Left forelimb (tissue), 1 donor: Measurements from ENCODE around the gene BCL2L13.
"Not testable (repeated sequence)": the region's sequence is repeated elsewhere in the genome, so short reads cannot be mapped to it uniquely, and the experiment has no call there.

Experiments
- DNase-seq: peaks from one replicate; pipeline ENCODE4 v3.0.0-alpha.2; 2018; ENCODE audit warnings: low spot score

Gene BCL2L13

GRCh38 chr22:17761138-17761488 is 122.6 kb downstream of the BCL2L13 start:
- no peak for DNase-seq

DNA sequence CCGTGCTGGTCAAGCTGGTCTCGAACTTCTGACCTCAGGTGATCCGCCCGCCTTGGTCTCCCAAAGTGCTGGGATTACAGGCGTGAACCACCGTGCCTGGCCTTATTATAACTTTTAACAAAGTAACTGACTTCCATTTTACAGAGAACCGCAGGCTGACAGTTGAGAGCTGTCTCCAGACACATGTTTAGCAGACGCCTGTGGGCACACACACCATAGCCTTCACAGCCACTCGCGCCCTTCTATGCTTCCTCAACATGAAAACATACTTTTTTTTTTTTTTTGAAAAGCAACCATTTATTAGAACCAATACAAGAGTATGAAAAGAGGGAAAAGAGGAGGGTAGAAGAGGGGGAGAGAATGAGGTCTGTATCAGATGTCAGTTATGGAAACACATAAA is 124.9 kb downstream of the BCL2L13 start:
- DNase-seq = not testable (repeated sequence)

GRCh38 chr22:17764036-17764435 is 125.5 kb downstream of the BCL2L13 start:
- DNase-seq = no peak

DNA sequence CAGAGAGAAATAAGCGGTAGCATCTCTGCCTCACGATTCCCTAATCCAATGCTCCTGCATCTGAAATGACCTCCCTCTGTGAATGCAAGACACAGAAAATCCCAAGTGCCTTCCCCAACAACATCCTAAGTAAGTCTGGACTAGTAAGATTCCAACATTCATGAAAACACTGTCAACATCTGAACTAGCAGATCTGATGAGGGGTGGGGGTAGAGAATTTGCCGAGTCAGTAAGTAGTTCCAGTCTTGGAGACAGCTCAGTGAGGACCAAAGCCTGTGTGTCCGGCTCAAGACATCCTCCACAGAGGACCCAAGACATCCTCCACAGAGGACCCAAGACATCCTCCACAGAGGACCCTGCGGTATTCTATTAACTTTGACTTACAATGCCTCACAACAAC is 126.3 kb downstream of the BCL2L13 start:
- DNase-seq = not testable (repeated sequence)

DNA sequence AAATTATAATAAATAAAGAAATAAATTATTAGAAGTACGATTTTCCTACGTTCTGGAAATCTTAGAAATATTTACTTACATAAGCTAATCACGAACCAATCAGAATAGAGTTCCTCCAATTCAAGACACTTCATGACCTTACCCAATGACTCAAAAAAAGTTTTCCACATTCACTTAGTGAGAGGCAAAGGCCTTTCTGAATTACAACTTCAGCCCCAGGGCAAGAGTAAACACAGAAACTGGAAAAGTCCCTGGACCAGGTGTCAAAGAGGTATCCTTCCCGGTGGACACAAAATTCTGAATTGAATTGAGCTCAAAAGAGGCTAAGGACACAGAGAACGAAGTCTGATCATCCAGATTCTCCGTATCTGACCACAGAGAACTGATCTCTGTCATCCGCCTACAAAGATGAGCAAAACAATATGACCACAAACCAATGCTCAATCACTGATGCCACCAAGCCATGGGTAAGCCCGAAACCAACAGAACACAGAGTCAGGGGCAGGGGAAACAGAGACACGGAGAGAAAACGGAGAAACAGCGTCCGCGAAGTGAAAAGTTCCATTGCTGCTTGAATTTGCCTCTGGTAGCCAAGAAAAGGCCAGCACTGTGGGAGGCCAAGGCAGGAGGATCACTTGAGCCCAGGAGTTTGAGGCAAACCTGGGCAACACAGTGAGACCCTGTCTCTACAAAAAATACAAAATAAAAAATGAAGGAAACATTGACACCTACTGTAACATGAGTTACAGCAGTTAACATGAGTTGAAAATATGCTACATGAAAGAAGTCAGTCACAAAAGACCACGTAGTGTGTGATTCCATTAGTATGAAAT is 128.9 kb downstream of the BCL2L13 start:
- DNase-seq = no peak

GRCh38 chr22:17769013-17769715 is 130.6 kb downstream of the BCL2L13 start:
- DNase-seq = no peak

- DNase-seq = no peak
Measured at GRCh38 chr22:17769716-17770082, 131.1 kb downstream of the BCL2L13 start.

GRCh38 chr22:17770180-17771077 is 131.9 kb downstream of the BCL2L13 start:
- DNase-seq = no peak

DNA sequence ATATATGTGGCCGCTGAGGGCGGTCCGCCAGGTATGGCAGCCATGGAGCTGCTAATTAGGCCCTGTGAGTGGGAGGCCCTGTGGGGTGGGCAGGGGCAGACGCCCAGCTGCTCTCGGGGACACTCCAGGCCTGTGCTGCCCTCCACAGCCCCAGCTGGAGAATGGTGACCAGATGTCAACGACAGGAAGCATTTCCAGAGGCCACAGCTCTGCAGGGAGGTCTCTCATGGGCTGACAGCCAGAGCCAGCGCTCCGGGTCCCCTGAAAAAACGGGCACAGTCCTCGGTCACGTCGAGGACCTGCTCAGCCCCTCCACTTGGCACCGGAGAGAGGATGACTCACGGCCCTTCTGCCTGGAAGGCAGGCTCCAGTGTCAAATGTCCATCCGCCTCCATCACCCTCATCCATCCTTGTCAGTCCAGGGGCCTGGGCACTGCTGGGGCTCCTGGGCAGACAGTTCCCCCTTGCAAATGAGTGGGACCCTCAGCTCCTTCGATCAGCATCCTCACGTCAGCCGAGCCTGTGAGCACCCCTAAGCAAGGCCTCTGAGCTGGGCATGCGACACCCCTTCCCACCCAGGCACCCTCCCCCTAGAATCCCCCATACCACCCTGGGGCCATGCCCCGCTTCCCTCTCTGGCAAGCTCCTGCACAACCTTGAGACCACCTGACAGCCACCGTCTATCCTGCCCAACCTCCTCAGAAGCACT is 133.8 kb downstream of the BCL2L13 start:
- no peak for DNase-seq

DNA sequence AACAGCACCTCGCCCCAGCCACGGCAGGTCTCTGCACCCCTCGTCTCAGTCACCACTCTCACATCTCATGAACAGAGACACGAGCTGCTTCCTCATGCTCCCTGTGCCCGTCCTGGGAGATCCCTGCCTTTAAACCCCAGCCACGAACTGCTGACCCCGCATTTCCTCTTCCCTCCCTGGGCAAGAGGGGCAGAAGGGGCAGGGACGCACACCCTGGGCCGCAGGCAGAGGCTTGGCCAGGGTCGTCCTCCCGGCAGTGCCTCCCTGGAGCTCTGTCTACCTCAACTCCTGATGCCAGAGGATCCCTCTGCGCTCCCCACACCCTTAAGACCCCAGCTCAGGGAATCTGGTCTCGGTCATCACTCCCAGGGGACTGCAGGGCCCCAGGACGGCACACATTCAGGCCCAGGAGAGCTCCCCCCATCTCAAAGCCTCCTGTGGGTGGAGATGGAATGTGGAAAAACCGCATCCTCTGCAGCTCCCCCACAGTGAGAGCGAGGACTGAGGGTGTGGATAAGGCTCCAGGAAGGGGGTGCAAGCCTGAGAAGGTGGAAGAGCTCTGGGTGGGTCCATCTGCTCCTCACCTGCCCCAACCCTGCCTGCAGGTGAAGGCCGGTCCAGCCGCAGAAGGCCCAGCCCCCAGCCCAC is 134.5 kb downstream of the BCL2L13 start:
- no peak for DNase-seq

DNA sequence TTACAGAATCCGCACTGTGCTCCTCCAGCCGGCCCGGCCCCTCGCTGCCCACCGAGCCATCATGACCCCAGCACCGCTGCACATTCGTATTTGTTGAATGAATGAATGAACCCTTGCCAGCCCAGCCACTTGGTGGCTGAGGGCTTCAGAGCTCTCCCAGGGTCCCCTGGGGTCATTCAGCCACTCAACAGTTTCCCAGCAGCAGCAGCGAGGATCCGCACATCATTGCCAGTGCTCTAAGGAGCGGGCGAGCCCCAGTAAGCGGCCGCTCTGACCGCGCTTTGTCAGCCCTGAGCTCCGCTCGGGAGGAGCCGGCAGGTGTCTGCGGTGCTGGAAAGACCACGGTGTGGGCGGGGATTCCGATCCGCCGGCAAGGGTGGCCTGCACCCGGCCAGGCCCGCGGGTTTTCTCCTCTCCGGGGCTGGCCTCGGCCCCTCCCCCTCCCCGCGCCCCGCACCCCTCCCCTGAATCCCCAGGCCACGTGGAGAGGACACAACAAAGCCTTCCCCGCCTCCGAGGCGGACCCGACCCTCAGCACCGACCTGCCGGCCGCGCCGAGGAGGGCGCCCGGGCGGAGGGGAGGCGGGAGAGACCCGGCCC is 135.1 kb downstream of the BCL2L13 start:
- DNase-seq = no peak

- no peak for DNase-seq
Measured at GRCh38 chr22:17774206-17774925, 135.8 kb downstream of the BCL2L13 start, which contains the start of gene BID. Gene BID, minus strand, starts transcription at chr22:17774469. Its CDS starts 24,353 bp downstream, at chr22:17750116.

- DNase-seq = no peak
Measured at GRCh38 chr22:17774926-17775685, 136.5 kb downstream of the BCL2L13 start.

DNA sequence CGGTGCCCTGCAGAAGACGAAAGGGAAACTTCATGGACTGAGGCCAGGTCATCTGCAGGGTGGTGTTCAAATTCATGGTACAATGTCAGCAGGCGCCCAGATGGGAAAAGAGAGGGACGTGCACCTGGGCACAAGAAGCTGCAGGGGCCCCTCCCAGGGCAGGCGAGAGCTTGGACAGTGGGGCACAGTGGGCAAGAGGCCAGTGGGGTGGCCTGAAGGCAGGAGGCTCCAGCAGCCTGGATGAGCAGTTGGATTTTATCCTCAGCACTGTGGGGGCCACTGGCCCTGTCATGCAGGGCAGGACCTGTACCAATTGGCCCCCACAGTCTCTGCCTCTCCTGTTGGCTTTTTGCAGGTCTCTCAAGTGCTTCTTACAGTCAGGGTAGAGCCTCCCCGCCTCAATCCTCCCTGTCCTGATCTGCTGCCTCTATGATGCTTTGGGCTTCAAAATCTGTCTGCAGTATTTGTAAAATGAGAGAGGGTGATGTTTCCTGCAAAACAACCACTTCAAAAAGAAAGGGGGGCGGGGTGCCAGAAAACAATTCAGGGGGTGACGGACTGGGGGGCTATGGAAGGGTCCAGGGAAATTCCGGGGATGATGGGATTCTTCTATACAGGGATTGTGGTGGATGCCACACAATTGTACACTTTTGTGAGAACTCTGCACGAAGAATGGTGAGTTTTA is 137.4 kb downstream of the BCL2L13 start:
- DNase-seq = no peak

DNA sequence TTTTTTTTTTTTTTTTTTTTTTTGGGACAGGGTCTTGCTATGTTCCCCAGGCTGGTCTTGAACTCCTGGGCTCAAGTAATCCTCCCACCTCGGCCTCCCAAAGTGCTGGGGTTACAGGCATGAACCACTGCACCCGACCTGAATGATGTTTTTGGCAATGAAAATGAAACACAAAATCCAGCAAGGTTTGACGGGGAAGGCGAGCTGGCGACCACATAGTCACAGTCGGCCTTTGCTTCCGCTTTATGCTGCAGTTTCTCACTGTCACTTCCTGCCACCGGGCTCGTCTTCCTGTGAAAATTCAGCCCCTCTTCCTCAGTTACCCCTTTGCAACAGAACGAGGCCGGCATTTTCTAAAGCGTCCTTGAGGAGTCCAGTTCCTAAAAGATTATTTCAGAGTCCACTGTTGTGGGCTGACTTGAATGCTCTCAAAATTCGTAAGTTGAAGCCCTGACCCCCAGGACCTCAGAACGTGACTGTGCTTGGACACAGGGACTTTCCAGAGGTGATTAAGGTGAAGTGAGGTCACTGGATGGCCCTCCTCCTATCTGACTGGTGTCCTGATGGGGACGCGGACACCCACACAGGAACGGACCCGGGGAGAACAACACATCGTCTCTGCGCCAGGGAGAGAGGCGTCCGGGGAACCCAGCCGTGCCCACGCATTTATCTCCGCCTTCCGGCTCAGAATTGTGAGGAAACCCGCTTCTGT is 138.6 kb downstream of the BCL2L13 start:
- no peak for DNase-seq

- no peak for DNase-seq
Measured at GRCh38 chr22:17777717-17778044, 139.1 kb downstream of the BCL2L13 start.

GRCh38 chr22:17778412-17778976 is 139.9 kb downstream of the BCL2L13 start:
- DNase-seq = no peak
